ENCODE data around the gene DPYD.

Gene DPYD

GRCh38 chr1:97784661-97785060 is 136.2 kb downstream of the DPYD start:
- TF ChIP-seq CTCF (IDR thresholded peaks at IDR 0.05; ENCODE audit: control insufficient read depth, extremely low read depth, insufficient read depth): no peak
- H3K4me3 ChIP-seq (ENCODE audit: low read depth, low read length): no peak overlapping the region
- DNase-seq (ENCODE audit: low read depth): no peak

- no peak for DNase-seq (ENCODE audit: low read depth)
- H3K4me3 ChIP-seq (ENCODE audit: low read depth, low read length): no peak overlapping the region
- TF ChIP-seq CTCF (IDR thresholded peaks at IDR 0.05; ENCODE audit: control insufficient read depth, extremely low read depth, insufficient read depth): no peak
Measured at GRCh38 chr1:97783751-97784150, 137.1 kb downstream of the DPYD start.

GRCh38 chr1:97781762-97782337 is 139.0 kb downstream of the DPYD start:
- TF ChIP-seq CTCF (IDR thresholded peaks at IDR 0.05; ENCODE audit: control insufficient read depth, extremely low read depth, insufficient read depth): no peak
- H3K4me3 ChIP-seq (ENCODE audit: low read depth, low read length): no peak overlapping the region
- DNase-seq (ENCODE audit: low read depth): no peak

- TF ChIP-seq CTCF (IDR thresholded peaks at IDR 0.05; ENCODE audit: control insufficient read depth, extremely low read depth, insufficient read depth): no peak
- DNase-seq (ENCODE audit: low read depth): no peak
- H3K4me3 ChIP-seq (ENCODE audit: low read depth, low read length): no peak overlapping the region
Measured at GRCh38 chr1:97780884-97781283, 139.9 kb downstream of the DPYD start.

- no peak overlapping the region for H3K4me3 ChIP-seq (ENCODE audit: low read depth, low read length)
- TF ChIP-seq CTCF (IDR thresholded peaks at IDR 0.05; ENCODE audit: control insufficient read depth, extremely low read depth, insufficient read depth): 0 out of 2 replicates have a peak, but pooled peaks have one; percentile 7
- DNase-seq (ENCODE audit: low read depth): no peak
Measured at GRCh38 chr1:97778718-97779117, 142.1 kb downstream of the DPYD start.

GRCh38 chr1:97770376-97770775 is 150.5 kb downstream of the DPYD start:
- no peak overlapping the region for H3K4me3 ChIP-seq (ENCODE audit: low read depth, low read length)
- DNase-seq (ENCODE audit: low read depth): no peak
- TF ChIP-seq CTCF (IDR thresholded peaks at IDR 0.05; ENCODE audit: control insufficient read depth, extremely low read depth, insufficient read depth): no peak

GRCh38 chr1:97767381-97767780 is 153.5 kb downstream of the DPYD start:
- no peak for TF ChIP-seq CTCF (IDR thresholded peaks at IDR 0.05; ENCODE audit: control insufficient read depth, extremely low read depth, insufficient read depth)
- no peak overlapping the region for H3K4me3 ChIP-seq (ENCODE audit: low read depth, low read length)
- no peak for DNase-seq (ENCODE audit: low read depth)
